OCI-LY1 (cell line): Measurements from ENCODE around the gene ALDH4A1.
A peak's percentile ranks its signal among the peaks of the same experiment; 100 is the strongest.

Experiments
- H2AFZ ChIP-seq: fragments of 200-600 bp; sonication (generic), shearing (Covaris generic); 2 replicates; pipeline ENCODE4 v1.6.0; 2014; ENCODE audit warnings: antibody characterized with exemption, mild to moderate bottlenecking, low read length
- H3F3A ChIP-seq: fragments of 200-600 bp; sonication (generic), shearing (Covaris generic); 2 replicates; pipeline ENCODE4 v1.6.0; 2014; ENCODE audit warnings: mild to moderate bottlenecking, antibody characterized with exemption, low read length, moderate library complexity; ENCODE audit not compliant: insufficient read depth
- H3K27ac ChIP-seq: fragments of 200-600 bp; sonication (generic); 2 replicates; pipeline ENCODE4 v1.5.1; 2014; ENCODE audit warnings: low read length, mixed run types, mild to moderate bottlenecking, low read depth; ENCODE audit not compliant: poor library complexity, severe bottlenecking
- H3K27me3 ChIP-seq: fragments of 200-600 bp; sonication (generic); 2 replicates; pipeline ENCODE4 v1.6.0; 2014; ENCODE audit warnings: antibody characterized with exemption, mild to moderate bottlenecking, low read length, moderate library complexity; ENCODE audit not compliant: insufficient read depth
- H3K36me3 ChIP-seq: fragments of 200-600 bp; sonication (generic); 2 replicates; pipeline ENCODE4 v1.6.1; 2014; ENCODE audit warnings: mild to moderate bottlenecking, antibody characterized with exemption, low read length, moderate library complexity, mixed read lengths; ENCODE audit not compliant: insufficient read depth
- H3K4me1 ChIP-seq: fragments of 200-600 bp; sonication (generic); 2 replicates; pipeline ENCODE4 v1.5.1; 2014; ENCODE audit warnings: mild to moderate bottlenecking, low read length, moderate library complexity; ENCODE audit not compliant: insufficient read depth, severe bottlenecking
- H3K4me2 ChIP-seq: fragments of 200-600 bp; sonication (generic), shearing (Covaris generic); 2 replicates; pipeline ENCODE4 v1.6.1; 2014; ENCODE audit warnings: low read length
- H3K4me3 ChIP-seq: fragments of 200-600 bp; sonication (generic); 2 replicates; pipeline ENCODE4 v1.5.1; 2014; ENCODE audit warnings: low read length, low read depth, mild to moderate bottlenecking, mixed read lengths; ENCODE audit not compliant: poor library complexity, severe bottlenecking
- H3K79me2 ChIP-seq: fragments of 200-600 bp; shearing (Covaris generic); 2 replicates; pipeline ENCODE4 v1.6.1; 2016; ENCODE audit warnings: mixed run types, low read length, mixed read lengths; ENCODE audit not compliant: insufficient read depth
- H3K9ac ChIP-seq: fragments of 200-600 bp; sonication (generic), shearing (Covaris generic); 2 replicates; pipeline ENCODE4 v1.6.1; 2014; ENCODE audit warnings: mild to moderate bottlenecking, low read length, mixed read lengths
- H3K9me2 ChIP-seq: fragments of 200-600 bp; sonication (generic), shearing (Covaris generic); 2 replicates; pipeline ENCODE4 v1.6.1; 2014; ENCODE audit warnings: low read depth, mild to moderate bottlenecking, low read length, mixed read lengths
- H3K9me3 ChIP-seq: fragments of 200-600 bp; shearing (Covaris generic); 2 replicates; pipeline ENCODE4 v1.6.1; 2014; ENCODE audit warnings: low read length, mixed read lengths
- H4K20me1 ChIP-seq: fragments of 200-600 bp; sonication (generic), shearing (Covaris generic); 2 replicates; pipeline ENCODE4 v1.6.0; 2016; ENCODE audit warnings: mild to moderate bottlenecking, low read length; ENCODE audit not compliant: insufficient read depth
- EZH2 ChIP-seq: fragments of 200-600 bp; sonication (generic), shearing (Covaris generic); IDR thresholded peaks from 2 replicates; pipeline ENCODE4 v1.8.0; 2017; ENCODE audit warnings: borderline replicate concordance, mixed run types, mild to moderate bottlenecking, antibody characterized with exemption, low read length, moderate library complexity, mixed read lengths
- TF ChIP-seq, protein P1 (sequence below): fragments of 200-600 bp; sonication (generic), shearing (Covaris generic); IDR thresholded peaks from 2 replicates; pipeline ENCODE4 v1.5.1; 2017; ENCODE audit warnings: mild to moderate bottlenecking, antibody characterized with exemption, low read length, moderate library complexity, mixed read lengths

ALDH4A1 gene

DNA sequence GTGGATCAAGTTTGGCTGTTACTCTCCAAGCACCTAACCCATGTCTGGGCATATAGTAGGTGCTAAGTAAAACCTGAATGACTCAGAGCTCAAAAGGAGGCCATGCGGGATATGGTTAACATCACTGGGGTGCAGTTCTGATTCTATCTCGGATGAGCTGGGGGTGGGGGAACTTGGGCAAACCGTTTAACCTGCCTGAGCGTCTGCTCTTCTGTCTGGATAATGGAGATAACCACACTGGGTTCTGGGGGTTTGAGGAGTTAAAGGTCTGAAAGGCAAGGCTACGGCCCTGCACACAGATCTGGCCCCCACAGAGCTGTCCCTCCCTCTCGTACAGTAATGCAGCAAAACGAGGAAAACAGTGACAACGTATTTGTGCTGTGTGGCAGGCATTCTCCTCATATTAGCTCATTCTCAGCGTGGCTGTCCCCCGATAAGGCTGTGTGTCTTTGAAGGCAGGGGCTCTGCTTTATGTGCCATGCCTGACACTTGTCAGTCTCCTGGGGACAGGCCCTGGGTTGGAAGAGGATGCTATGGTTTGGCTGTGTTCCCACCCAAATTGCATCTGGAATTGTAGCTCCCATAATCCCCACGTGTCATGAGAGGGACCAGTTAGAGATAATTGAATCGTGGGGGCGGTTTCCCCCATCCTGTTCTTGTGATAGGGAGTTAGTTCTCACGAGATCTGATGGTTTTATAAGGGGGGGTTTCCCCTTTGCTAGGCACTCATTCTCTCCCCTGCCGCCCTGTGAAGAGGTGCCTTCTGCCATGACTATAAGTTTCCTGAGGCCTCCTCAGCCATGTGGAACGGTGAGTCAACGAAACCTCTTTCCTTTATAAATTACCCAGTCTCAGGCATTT lies 6.8 kb upstream of the ALDH4A1 start:
- no peak overlapping the region for H3K9ac ChIP-seq
- H3K9me3 ChIP-seq: no peaks in the 10 kb centered on the region
- H4K20me1 ChIP-seq: no peaks in the 10 kb centered on the region
- no peak overlapping the region for H3K27ac ChIP-seq
- H3K36me3 ChIP-seq: no peaks in the 10 kb centered on the region
- no peak for TF ChIP-seq EZH2
- TF ChIP-seq, protein P1, sequence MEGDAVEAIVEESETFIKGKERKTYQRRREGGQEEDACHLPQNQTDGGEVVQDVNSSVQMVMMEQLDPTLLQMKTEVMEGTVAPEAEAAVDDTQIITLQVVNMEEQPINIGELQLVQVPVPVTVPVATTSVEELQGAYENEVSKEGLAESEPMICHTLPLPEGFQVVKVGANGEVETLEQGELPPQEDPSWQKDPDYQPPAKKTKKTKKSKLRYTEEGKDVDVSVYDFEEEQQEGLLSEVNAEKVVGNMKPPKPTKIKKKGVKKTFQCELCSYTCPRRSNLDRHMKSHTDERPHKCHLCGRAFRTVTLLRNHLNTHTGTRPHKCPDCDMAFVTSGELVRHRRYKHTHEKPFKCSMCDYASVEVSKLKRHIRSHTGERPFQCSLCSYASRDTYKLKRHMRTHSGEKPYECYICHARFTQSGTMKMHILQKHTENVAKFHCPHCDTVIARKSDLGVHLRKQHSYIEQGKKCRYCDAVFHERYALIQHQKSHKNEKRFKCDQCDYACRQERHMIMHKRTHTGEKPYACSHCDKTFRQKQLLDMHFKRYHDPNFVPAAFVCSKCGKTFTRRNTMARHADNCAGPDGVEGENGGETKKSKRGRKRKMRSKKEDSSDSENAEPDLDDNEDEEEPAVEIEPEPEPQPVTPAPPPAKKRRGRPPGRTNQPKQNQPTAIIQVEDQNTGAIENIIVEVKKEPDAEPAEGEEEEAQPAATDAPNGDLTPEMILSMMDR: no peak
- no peaks in the 10 kb centered on the region for H3K9me2 ChIP-seq
- H3F3A ChIP-seq: no peaks in the 10 kb centered on the region
- no peak overlapping the region for H3K4me2 ChIP-seq
- H3K79me2 ChIP-seq: no peaks in the 10 kb centered on the region
- no peaks in the 10 kb centered on the region; the same call in 1 of the 2 replicates for H3K27me3 ChIP-seq
- H3K4me1 ChIP-seq: no peaks in the 10 kb centered on the region
- no peak overlapping the region for H3K4me3 ChIP-seq
- H2AFZ ChIP-seq: no peak overlapping the region

DNA sequence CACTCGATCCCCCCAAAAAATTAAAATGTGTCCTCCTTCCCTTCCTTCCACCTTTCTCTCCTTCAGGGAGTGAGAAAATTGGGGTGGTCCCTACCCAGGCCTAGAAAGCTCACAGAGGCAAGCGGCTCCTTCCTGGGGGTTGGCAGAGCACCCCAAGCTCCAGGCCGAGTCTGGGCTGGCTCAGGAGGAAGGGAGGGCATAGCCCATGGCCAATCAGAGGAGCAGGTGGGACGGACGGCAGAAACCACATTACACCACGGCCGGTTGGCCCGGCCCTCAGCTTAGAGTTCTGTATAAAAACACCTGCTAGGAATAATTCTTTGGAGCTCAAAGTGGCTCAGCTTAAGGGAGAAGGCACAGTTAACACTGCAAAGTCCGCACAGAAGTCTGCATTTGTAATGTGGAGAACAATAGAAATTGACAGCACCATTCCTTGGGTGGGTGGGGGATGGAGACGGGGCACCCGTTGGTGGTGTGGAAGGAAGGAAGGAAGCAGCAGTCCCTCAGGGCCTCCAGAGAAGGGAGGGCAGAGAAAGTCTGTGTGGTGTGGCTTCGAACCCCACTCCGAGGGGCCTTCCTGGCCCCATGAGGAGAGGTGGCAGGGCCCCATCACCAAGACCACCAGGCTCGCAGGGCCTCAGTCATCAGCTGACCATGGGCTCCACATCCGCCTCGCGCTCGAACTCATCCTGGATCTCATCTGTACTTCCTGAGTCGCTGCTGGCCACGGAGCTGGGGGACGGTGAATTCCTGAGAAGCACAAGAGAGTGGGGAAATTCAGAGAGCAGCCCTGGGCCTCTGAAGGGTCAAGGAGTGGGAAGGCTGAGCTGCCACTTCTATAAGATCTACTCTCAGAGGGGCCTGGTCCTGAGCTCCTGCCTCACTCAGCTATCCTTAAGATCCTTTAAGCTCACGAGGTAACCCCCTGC lies 5.8 kb upstream of the ALDH4A1 start:
- Histone ChIP-seq H3K4me1 (no peaks in the 10 kb centered on the region), H3K79me2 (no peaks in the 10 kb centered on the region), H4K20me1 (no peaks in the 10 kb centered on the region), H3F3A (no peaks in the 10 kb centered on the region), H3K9me2 (no peaks in the 10 kb centered on the region), H3K9ac (no peak overlapping the region), H3K4me3 (no peak overlapping the region), H3K36me3 (no peaks in the 10 kb centered on the region), H3K27ac (no peak overlapping the region), H2AFZ (no peak overlapping the region), H3K4me2 (no peak overlapping the region), H3K9me3 (no peaks in the 10 kb centered on the region), H3K27me3 (no peaks in the 10 kb centered on the region; the same call in 1 of the 2 replicates)
- no peak for TF ChIP-seq EZH2
- TF ChIP-seq, protein P1: no peak

DNA sequence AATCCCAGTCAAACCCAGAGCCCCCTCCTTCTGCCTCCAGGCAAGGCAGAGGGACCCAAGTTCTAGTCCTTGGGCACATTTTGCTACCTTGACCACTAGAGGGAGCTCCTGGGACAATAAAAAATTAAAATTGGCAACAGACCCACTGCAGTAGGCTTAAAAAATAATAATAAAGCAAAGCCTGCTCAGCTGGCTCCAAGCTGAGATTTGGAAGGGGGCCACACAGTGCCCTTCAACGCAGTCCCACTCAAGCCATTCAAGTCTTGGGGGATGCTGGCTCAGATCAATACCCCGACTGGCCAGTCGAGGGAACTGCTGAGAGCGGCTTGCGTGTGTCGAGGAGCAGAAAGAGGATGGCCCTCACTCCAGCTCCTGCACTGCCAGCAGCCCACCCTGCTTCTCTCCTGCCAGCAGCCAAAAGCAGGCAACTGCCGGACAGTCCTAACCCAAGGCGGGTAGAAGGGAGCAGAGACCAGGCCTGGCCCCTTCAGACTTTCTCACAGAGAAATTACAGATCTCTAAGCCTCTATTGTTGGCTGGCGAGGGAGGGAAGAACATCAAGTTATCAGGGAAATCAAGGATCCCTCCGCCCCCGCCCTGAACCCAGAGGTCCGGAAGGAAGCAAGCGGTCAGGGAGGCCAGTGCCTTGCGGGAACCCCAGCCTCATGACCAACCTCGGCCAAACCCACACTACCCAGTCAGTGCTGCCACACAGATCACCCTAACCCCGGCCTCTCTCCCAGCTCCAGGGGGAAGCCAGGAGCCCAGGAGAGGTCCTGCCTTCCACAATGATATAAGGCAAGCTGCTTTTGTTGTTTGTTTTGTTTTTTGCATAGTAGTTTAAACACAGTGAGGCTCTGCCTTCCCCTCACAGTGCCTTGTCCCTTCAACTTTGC lies 4.9 kb upstream of the ALDH4A1 start:
- Histone ChIP-seq H2AFZ (no peak overlapping the region), H3K27me3 (no peaks in the 10 kb centered on the region; the same call in 1 of the 2 replicates), H3K9me2 (no peaks in the 10 kb centered on the region), H3K9me3 (no peaks in the 10 kb centered on the region), H3K4me1 (no peaks in the 10 kb centered on the region), H3K27ac (no peak overlapping the region), H3K79me2 (no peaks in the 10 kb centered on the region), H3K9ac (no peak overlapping the region), H3K36me3 (no peaks in the 10 kb centered on the region), H3K4me2 (no peak overlapping the region), H4K20me1 (no peaks in the 10 kb centered on the region), H3K4me3 (no peak overlapping the region), H3F3A (no peaks in the 10 kb centered on the region)
- no peak for TF ChIP-seq EZH2
- TF ChIP-seq, protein P1: peak; percentile 93
